ENCODE data around the gene ZDHHC9. TPM values are rescaled to one million over a fixed set of nuclear protein-coding genes. Genes with fewer than 3 reads are reported as not detected.

The ZDHHC9 gene
- total RNA-seq, 2 experiments from 2014 or later = 10.4 to 11.1 TPM

GRCh38 chrX:129798456-129798855 lies 45.2 kb downstream of the ZDHHC9 start:
- ATAC-seq = peak; percentile 11
- Mint-ChIP-seq H3K4me3 (no peak overlapping the region), H3K9me3 (no peaks in the 10 kb centered on the region), H3K4me1 (ENCODE audit: low read depth) (peaks cover 31% of the 10 kb centered on the region), H3K27ac (peak overlapping the region; percentile 69), H3K36me3 (ENCODE audit: low read depth) (peaks cover 20% of the 10 kb centered on the region), H3K27me3 (no peaks in the 10 kb centered on the region)
- POLR2A ChIA-PET = interaction anchor here (0.7 to 3.5 kb wide), 6 partner anchors 9 to 55 kb away, joined by 3 to 15 read pairs (median 6); no protein-coding TSS in a partner anchor
- CTCF ChIA-PET = interaction anchor here (0.7 to 3.3 kb wide), 4 partner anchors 9 to 42 kb away, joined by 3 to 11 read pairs (median 4); no protein-coding TSS in a partner anchor
- intact Hi-C loops (cut with micrococcal nuclease) = no loop called here
- no peak for TF ChIP-seq CTCF (IDR thresholded peaks at IDR 0.05)
- DNase-seq = no peak

DNA sequence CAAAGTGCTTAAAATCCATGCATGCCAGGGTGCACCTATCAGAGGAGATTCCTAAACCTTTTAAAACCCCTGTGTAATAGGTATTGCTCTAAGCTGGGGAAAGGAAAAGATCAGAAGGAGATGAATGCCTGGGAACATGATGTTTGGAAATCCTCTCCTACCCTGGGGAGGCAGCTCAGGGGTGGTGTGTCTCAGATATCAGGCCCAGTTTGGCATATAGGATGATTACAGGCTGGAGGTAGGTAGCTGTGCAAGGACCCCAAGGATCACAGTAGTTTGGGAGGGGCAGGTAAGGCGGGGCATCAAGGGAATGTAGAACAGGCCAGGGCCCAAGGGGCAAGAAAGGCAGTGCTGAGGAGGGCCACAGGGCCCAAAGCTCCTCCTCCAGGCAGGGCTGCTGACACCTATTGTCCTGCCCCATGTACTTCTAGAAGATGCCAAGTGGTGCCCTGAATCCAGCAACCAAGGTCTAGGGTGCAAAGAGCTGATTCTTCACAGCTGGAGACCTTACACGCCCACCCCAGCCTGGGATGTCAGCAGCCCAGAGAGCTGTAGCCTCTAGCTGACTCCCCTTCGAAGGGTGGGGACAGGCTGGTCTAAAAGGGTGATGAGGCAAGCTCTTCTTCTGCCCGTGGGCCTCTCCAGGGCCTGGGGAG lies 46.3 kb downstream of the ZDHHC9 start:
- no peak for ATAC-seq
- Mint-ChIP-seq H3K4me1 (ENCODE audit: low read depth) (peaks cover 31% of the 10 kb centered on the region), H3K27me3 (no peaks in the 10 kb centered on the region), H3K36me3 (ENCODE audit: low read depth) (peaks cover 26% of the 10 kb centered on the region), H3K27ac (peak overlapping the region; percentile 69), H3K4me3 (no peak overlapping the region), H3K9me3 (no peaks in the 10 kb centered on the region)
- ChIA-PET CTCF (interaction anchor here (0.9 to 3.3 kb wide), 2 partner anchors 36 to 41 kb away, joined by 3 to 11 read pairs; no protein-coding TSS in a partner anchor), POLR2A (interaction anchor here (1.0 to 3.5 kb wide), 6 partner anchors 8 to 54 kb away, joined by 4 to 15 read pairs (median 5); partner anchors contain the start of gene SASH3)
- intact Hi-C loops (cut with micrococcal nuclease) = no loop called here
- TF ChIP-seq CTCF (IDR thresholded peaks at IDR 0.05) = no peak
- DNase-seq = no peak

GRCh38 chrX:129795584-129795983 lies 48.1 kb downstream of the ZDHHC9 start:
- Mint-ChIP-seq H3K27me3 (no peaks in the 10 kb centered on the region), H3K4me3 (no peak overlapping the region), H3K9me3 (no peaks in the 10 kb centered on the region), H3K27ac (no peak overlapping the region), H3K4me1 (ENCODE audit: low read depth) (peaks cover 31% of the 10 kb centered on the region), H3K36me3 (ENCODE audit: low read depth) (peaks cover 31% of the 10 kb centered on the region)
- ChIA-PET POLR2A (interaction anchor here (0.8 to 5.5 kb wide), 6 partner anchors 8 to 130 kb away, joined by 3 to 33 read pairs (median 4); partner anchors contain the start of gene SASH3), CTCF (interaction anchor here (1.3 to 1.4 kb wide), 2 partner anchors 28 to 39 kb away, joined by 3 read pairs; no protein-coding TSS in a partner anchor)
- DNase-seq = no peak
- no peak for ATAC-seq
- intact Hi-C loops (cut with micrococcal nuclease) = no loop called here
- TF ChIP-seq CTCF (IDR thresholded peaks at IDR 0.05) = no peak

DNA sequence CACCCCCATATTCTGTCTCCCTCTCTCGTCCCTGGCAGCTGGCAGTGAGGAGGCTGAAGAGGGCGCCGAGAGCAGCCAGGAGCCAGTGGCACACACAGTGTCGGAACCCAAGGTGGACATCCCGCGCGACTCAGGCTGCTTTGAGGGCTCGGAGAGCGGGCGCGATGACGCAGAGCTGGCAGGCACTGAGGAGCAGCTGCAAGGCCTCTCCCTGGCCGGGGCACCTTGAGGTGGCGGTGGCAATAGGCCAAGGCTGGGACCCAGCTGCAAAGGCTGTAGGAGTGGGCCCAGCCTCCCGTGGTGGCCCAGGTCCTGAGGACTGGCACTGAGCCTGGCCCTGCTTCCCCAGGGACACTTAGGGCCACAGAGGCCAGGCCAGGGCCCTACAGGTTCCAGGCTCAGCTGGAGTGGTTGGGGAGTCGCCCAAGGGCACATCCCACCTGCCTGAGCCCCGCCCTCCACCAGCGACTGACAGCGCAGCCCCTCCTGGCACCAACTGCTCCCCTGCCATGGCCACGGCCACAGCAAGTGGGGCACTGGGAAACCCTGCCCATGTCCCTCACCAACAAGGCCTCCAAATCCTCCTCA lies 50.0 kb downstream of the ZDHHC9 start:
- ATAC-seq = no peak
- Mint-ChIP-seq H3K9me3 (no peaks in the 10 kb centered on the region), H3K36me3 (ENCODE audit: low read depth) (peaks cover 30% of the 10 kb centered on the region), H3K27me3 (no peaks in the 10 kb centered on the region), H3K4me3 (no peak overlapping the region), H3K27ac (peak overlapping the region; percentile 52), H3K4me1 (ENCODE audit: low read depth) (peaks cover 20% of the 10 kb centered on the region)
- ChIA-PET CTCF (interaction anchor here (1.0 to 1.2 kb wide), 2 partner anchors 30 to 38 kb away, joined by 3 read pairs; no protein-coding TSS in a partner anchor), POLR2A (interaction anchor here (1.0 to 5.5 kb wide), 2 partner anchors 11 to 35 kb away, joined by 3 to 33 read pairs; no protein-coding TSS in a partner anchor)
- no peak for TF ChIP-seq CTCF (IDR thresholded peaks at IDR 0.05)
- intact Hi-C loops (cut with micrococcal nuclease) = no loop called here
- DNase-seq = no peak

Data from activated CD8-positive, alpha-beta T cell treated with anti-CD3 and anti-CD28 coated beads for 36 hours (primary cell).